Chondrocyte (in vitro differentiated cells): ENCODE results near the gene SRCAP. TPM values are rescaled to one million over a fixed set of nuclear protein-coding genes. Genes with fewer than 3 reads are reported as not detected.

Experiments used
- DNase-seq: peaks from one replicate; pipeline ENCODE4 v3.0.0; 2021; ENCODE audit warnings: mixed read lengths, low spot score
- H3K27ac Mint-ChIP-seq: one replicate; pipeline ENCODE4 v1.8.0; 2021; ENCODE audit warnings: mild to moderate bottlenecking, moderate library complexity, mixed read lengths; ENCODE audit not compliant: unreplicated experiment
- H3K27me3 Mint-ChIP-seq: 2 replicates; pipeline ENCODE4 v1.8.0; 2021; ENCODE audit warnings: low read depth, mixed read lengths
- H3K36me3 Mint-ChIP-seq: 2 replicates; pipeline ENCODE4 v1.8.0; 2021; ENCODE audit warnings: low read depth, mixed read lengths
- H3K4me1 Mint-ChIP-seq: 2 replicates; pipeline ENCODE4 v1.8.0; 2021; ENCODE audit warnings: low read depth, mild to moderate bottlenecking, mixed read lengths
- H3K4me3 Mint-ChIP-seq: one replicate; pipeline ENCODE4 v1.8.0; 2021; ENCODE audit warnings: mild to moderate bottlenecking, moderate library complexity, mixed read lengths; ENCODE audit not compliant: unreplicated experiment
- H3K9me3 Mint-ChIP-seq: 2 replicates; pipeline ENCODE4 v1.8.0; 2021; ENCODE audit warnings: low read depth, mixed read lengths
- CTCF ChIP-seq: fragments of 200-600 bp; sonication (generic); IDR thresholded peaks from 2 replicates; pipeline ENCODE4 v1.5.0; 2021; ENCODE audit warnings: antibody characterized with exemption, mild to moderate bottlenecking, moderate library complexity
- total RNA-seq: library from RNA; stranded (reverse); gene quantifications from 3 replicates; pipeline ENCODE4 v1.2.1, GENCODE V29; 2021

Gene SRCAP
- total RNA-seq, 1 donor from 2014 or later = 49.2 TPM

- Mint-ChIP-seq H3K27me3 (no peaks in the 10 kb centered on the region), H3K36me3 (peaks cover 35% of the 10 kb centered on the region), H3K9me3 (no peaks in the 10 kb centered on the region), H3K4me3 (no peak overlapping the region), H3K27ac (no peak overlapping the region), H3K4me1 (peaks cover 27% of the 10 kb centered on the region)
- TF ChIP-seq CTCF = no peak
- no peak for DNase-seq
These were observed 33.7 kb upstream of the SRCAP start for GRCh38 chr16:30665155-30665829.

- Mint-ChIP-seq H3K4me3 (no peak overlapping the region), H3K27me3 (no peaks in the 10 kb centered on the region), H3K27ac (no peak overlapping the region), H3K36me3 (peaks cover 35% of the 10 kb centered on the region), H3K9me3 (no peaks in the 10 kb centered on the region), H3K4me1 (peaks cover 22% of the 10 kb centered on the region)
- TF ChIP-seq CTCF = no peak
- no peak for DNase-seq
These were observed 33.2 kb upstream of the SRCAP start for GRCh38 chr16:30665830-30666190.

GRCh38 chr16:30666681-30667080 lies 32.3 kb upstream of the SRCAP start:
- Mint-ChIP-seq H3K27ac (no peak overlapping the region), H3K9me3 (no peaks in the 10 kb centered on the region), H3K4me1 (peaks cover 13% of the 10 kb centered on the region), H3K36me3 (peaks cover 35% of the 10 kb centered on the region), H3K27me3 (no peaks in the 10 kb centered on the region), H3K4me3 (no peak overlapping the region)
- no peak for TF ChIP-seq CTCF
- no peak for DNase-seq

- no peaks in the 10 kb centered on the region for H3K9me3 Mint-ChIP-seq
- no peak overlapping the region for H3K27ac Mint-ChIP-seq
- peaks cover 33% of the 10 kb centered on the region for H3K36me3 Mint-ChIP-seq
- no peaks in the 10 kb centered on the region for H3K27me3 Mint-ChIP-seq
- TF ChIP-seq CTCF = no peak
- DNase-seq = no peak
- H3K4me3 Mint-ChIP-seq = no peak overlapping the region
- H3K4me1 Mint-ChIP-seq = peaks cover 7% of the 10 kb centered on the region
These were observed 31.5 kb upstream of the SRCAP start for GRCh38 chr16:30667361-30667905.

- Mint-ChIP-seq H3K4me1 (peaks cover 4% of the 10 kb centered on the region), H3K27ac (no peak overlapping the region), H3K27me3 (no peaks in the 10 kb centered on the region), H3K36me3 (peaks cover 29% of the 10 kb centered on the region), H3K4me3 (no peak overlapping the region), H3K9me3 (no peaks in the 10 kb centered on the region)
- DNase-seq = no peak
- TF ChIP-seq CTCF = no peak
These were observed 30.6 kb upstream of the SRCAP start for GRCh38 chr16:30668393-30668792.
